Stimulated activated CD8-positive, alpha-beta memory T cell treated with anti-CD3 and anti-CD28 coated beads, Interleukin-15, amount 100 ng/mL, for 4 hours (primary cell): ENCODE results near the gene SPSB3.

Experiments
- DNase-seq, 2 donors: peaks; one replicate each; pipeline ENCODE4 v3.0.0-alpha.2; 2020; ENCODE audit warnings: low read depth in 2 of 2

Gene SPSB3

GRCh38 chr16:1782408-1783264 lies at the start of gene SPSB3, which contains the start of gene NUBP2:
Gene SPSB3, minus strand, starts transcription at chr16:1782571. Its CDS starts 1,088 bp downstream, at chr16:1781483.
Gene NUBP2, plus strand, starts transcription at chr16:1782960. Its CDS starts 61 bp downstream, at chr16:1783021.
- peak; percentile 96 to 97 for DNase-seq

GRCh38 chr16:1831186-1832075 lies 49.1 kb upstream of the SPSB3 start:
- DNase-seq = no peak

DNA sequence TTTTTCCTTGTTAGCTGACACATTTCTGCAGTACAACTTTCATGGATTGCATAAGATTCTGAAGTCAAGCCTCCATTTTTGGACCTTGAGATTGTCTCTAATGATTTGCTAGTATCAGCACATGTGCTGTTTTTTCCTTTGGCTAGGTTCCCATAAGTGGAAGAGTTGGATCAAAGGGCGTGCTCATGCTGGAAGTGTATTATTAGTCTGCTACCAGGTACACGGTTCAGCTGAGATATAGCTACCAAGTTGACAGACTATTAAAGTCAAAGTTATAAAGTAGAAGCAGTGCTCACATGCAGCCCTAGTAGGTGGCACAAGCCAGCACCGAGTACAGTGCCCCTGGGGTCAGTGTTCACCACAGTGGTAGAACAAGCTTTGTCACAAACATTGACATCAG lies 47.8 kb upstream of the SPSB3 start:
- no peak for DNase-seq

DNA sequence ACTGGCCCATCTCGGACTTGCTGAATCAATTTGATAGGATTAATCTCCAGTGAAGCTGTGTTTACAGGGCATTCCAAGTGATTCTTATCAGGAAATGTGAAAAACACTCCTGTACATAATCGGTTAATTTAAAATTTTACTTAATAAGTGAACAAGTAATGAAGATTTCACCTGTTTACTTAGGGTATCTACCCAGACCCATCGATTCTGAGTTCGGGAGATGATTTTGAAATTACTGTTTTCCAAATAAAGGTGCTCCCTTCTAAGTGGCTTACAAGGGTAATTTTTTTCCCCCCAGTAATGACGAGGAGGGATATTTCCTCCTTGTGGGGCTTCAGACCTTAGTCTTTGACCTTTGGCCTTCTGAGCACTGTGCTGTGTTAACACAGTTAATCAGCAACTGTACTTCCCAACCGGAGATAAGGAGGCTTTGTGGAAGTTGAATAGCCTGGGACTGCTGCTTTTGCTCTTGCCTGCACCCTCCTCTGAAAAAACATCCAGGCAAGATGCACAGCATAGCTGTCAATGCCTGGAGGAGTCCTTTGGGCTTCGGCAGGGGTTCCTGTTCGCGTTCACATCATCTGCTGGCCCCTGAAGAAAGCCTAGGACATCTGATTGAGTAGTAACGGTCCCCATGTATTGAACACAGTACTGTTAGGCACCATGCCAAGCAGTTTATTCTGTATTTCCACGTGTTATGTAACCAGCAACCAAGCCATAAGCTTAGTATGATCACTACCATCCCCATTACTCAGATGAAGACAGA lies 46.5 kb upstream of the SPSB3 start:
- no peak for DNase-seq

- peak; percentile 73 to 80 for DNase-seq
Observed at GRCh38 chr16:1826691-1827573, 44.6 kb upstream of the SPSB3 start, which contains the start of the genes FAHD1 and HAGH. Gene FAHD1, plus strand, starts transcription at chr16:1827206. Its CDS starts 33 bp downstream, at chr16:1827239. Gene HAGH, minus strand, starts transcription at chr16:1826825. Its CDS starts 38 bp downstream, at chr16:1826787.

- DNase-seq = peak; percentile 26 to 61
Observed at GRCh38 chr16:1825864-1826690, 43.7 kb upstream of the SPSB3 start.

DNA sequence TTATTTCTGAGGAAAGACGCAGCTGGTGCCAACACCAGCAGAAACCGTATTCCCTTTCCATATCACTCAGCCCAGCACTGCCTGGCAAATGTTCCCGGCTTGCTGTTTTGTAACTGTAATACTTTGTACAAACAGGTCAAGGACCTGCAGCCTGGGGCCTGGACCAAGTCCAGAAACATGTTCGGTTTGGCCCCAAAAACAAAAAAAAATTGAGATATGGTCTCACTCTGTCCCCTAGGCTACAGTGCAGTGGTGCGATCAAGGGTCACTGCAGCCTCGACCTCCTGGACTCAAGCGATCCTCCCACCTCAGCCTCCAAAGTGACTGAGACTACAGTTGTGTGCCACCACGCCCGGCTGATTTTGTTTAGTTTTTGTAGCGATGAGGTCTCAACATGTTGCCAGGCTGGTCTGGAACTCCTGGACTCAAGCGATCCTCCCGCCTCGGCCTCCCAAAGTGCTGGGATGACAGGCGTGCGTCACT lies 43.1 kb upstream of the SPSB3 start:
- no peak for DNase-seq

GRCh38 chr16:1823821-1824220 lies 41.5 kb upstream of the SPSB3 start:
- DNase-seq = no peak

DNA sequence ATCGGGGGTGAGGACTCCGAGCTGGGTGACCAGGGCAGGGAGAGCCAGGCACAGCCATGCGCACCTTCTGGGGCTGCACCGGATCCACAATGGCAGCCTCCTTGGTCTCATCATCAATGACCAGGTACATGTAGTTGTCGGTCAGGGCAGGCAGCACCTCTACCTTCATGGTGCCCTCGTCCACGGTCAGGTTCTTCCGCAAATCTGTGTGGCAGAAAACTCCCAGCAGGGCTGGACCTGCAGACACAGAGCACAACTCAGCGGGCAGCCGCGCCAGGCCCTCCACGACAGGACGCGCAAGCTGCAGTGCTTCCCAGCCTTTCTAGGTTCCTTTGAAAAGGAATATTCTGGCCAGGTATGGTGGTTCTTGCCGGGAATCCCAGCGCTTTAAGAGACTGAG lies 40.4 kb upstream of the SPSB3 start:
- no peak for DNase-seq

- DNase-seq = no peak
Observed at GRCh38 chr16:1821861-1822611, 39.7 kb upstream of the SPSB3 start.

DNA sequence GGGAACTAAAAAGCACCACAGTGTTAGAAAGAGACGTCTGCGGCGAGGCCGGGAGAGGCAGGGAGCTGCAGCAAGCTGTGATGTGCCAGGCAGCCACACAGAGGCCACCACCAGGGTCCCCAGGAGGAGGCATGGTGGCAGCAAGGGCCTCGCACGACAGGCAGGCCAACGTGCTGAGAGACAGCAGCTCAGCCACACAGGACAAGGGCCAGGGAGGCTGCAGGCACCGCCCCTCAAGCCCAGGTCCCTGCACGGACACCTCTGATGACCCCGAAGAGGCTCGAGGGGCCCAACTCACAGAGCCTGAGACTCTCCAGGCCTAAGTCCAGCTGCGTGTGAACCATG lies 38.5 kb upstream of the SPSB3 start:
- no peak for DNase-seq

DNA sequence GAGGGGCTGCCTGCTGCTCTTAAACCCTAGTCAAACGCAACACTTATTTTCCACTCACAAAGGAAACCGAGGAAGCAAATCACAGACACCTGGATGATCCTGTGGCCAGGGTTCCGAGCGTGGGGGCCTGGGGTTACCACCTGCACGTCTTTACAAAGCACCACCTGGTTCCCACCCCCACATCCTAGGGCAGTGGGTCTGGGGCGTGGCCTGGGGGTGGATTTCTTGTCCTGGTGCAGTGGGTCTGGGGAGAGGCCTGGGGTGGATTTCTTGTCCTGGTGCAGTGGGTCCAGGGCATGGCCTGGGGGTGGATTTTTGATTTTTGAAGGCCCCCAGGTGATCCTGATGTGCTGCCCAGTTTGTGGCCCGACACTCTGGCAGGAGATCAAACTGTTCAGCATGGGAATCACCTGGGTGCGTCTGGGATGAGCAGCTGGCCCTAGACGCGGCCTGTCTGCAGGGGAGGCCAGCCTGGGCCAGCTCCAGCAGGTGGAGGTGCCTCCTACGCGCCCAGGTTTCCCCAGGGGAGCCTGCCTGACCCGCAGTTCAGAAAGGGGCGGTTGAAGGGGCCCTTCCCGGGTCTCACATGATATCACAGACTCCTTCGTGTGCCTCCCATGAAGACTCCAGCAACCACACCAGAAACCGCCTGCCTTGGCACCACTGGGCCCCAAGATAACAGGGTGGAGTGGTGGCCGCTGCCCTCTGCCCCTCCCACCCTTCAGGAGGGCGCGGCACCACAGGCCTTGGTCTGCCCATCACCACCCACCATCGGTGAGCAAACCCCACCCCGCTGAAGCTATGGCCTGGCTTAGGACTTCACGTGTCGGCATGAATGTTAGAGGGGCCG lies 38.0 kb upstream of the SPSB3 start:
- DNase-seq = no peak

DNA sequence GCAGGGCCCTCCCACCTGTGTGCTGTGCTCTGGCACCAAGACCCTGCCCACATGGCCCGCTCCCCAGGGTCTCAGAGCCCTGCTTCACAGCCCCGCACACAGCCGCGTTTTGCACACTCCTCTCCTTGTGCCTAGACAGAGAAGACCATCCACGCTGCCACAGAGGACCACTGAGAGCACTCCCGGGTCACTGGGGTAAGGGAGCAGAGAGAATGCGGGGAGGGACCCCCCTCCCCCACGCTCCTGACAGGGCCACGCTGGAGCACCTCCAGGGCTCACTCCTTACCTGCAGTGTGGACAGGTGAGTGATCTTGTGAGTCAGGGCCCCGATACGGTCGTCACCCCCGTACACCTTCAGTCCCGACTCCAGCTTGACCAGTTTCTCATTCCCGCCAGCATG lies 37.2 kb upstream of the SPSB3 start:
- no peak for DNase-seq

GRCh38 chr16:1818873-1819525 lies 36.6 kb upstream of the SPSB3 start:
- DNase-seq = no peak

GRCh38 chr16:1818204-1818872 lies 36.0 kb upstream of the SPSB3 start:
- no peak for DNase-seq

- no peak for DNase-seq
Observed at GRCh38 chr16:1817716-1818115, 35.3 kb upstream of the SPSB3 start.

GRCh38 chr16:1817276-1817589 lies 34.9 kb upstream of the SPSB3 start:
- DNase-seq = no peak
